Measurements from ENCODE around the gene ZC3H12D. TPM values are rescaled to one million over a fixed set of nuclear protein-coding genes. Genes with fewer than 3 reads are reported as not detected.
A peak's percentile ranks its signal among the peaks of the same experiment; 100 is the strongest.

Gene ZC3H12D
- polyA plus RNA-seq, 3 donors = 0.96 to 4.7 (median 1.2) TPM

DNA sequence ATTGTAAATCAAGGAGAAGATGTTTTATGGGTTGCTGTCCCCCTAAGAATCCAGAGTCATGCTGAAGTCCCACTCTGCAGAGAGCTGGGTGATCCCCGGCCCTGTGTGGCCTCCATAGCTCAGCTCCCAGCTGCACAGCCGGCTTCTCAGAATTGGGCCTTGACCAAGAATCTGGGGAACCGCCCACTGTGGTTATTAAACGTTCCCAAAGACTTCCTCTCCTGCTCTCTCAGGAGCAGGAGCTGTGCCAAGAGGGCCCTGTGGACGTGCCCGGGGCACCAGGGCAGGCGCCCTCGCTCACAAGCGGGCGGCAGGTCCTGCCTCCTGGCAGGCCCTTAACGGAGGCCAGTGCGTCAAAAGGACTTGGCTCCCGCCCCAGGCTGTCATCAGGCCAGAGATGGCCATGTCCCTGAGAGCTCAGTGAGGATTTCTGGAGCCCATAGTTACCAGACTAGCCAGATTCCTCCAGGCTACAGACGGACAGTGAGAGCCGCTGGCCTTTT, 30.4 kb downstream of the ZC3H12D start:
- Histone ChIP-seq H4K20me1 (ENCODE audit: insufficient read depth, low read length) (no peaks in the 10 kb centered on the region), H3K4me3 (replicated peaks in 1 of 3; ENCODE audit: low read depth in 2 of 3, low read length in 3 of 3) (peak overlapping the region in 1 of 3 experiments; percentile 30), H3K9ac (ENCODE audit: insufficient read depth, low read length, poor library complexity, severe bottlenecking) (peak overlapping the region; percentile 27), H2AFZ (ENCODE audit: insufficient read depth, low read depth, low read length, poor library complexity, severe bottlenecking) (peak overlapping the region; percentile 50), H3K4me2 (replicated peaks; ENCODE audit: extremely low read depth, low read length, poor library complexity, severe bottlenecking) (peak overlapping the region; percentile 39), H3K27ac (ENCODE audit: low read depth in 1 of 2, low read length in 2 of 2) (no peak overlapping the region), H3K36me3 (replicated peaks in 1 of 2; ENCODE audit: control insufficient read depth in 1 of 2, insufficient read depth in 2 of 2, low read length in 2 of 2) (peaks cover 16 to 32% of the 10 kb centered on the region in 2 donors), H3K27me3 (ENCODE audit: control insufficient read depth in 2 of 2, insufficient read depth in 2 of 2, low read length in 2 of 2) (peaks cover 4 to 17% of the 10 kb centered on the region in 2 donors), H3K79me2 (ENCODE audit: insufficient read depth, low read length) (no peaks in the 10 kb centered on the region), H3K4me1 (ENCODE audit: control insufficient read depth in 1 of 2, insufficient read depth in 2 of 2, low read length in 2 of 2) (peaks cover 19 to 27% of the 10 kb centered on the region in 2 donors), H3K9me3 (replicated peaks in 1 of 2; ENCODE audit: control insufficient read depth in 1 of 2, insufficient read depth in 1 of 2, low read length in 2 of 2) (no peaks in the 10 kb centered on the region)
- peaks cover 48 to 56% of the 10 kb centered on the region in 2 donors for H3K36me3 Mint-ChIP-seq
- H3K4me1 Mint-ChIP-seq = peaks cover 14% of the 10 kb centered on the region
- peaks cover 0 to 2% (median 0%) of the 10 kb centered on the region in 7 donors for H3K9me3 Mint-ChIP-seq
- H3K27me3 Mint-ChIP-seq (ENCODE audit: low read depth in 3 of 3) = peaks cover 11 to 22% (median 21%) of the 10 kb centered on the region in 3 donors
- intact Hi-C loops (cut with micrococcal nuclease) = loop anchor here in 1 of 2 donors (5.0 kb wide), 1 partner anchor 63 kb away; no protein-coding TSS in a partner anchor
- no peak for DNase-seq
- H3K4me3 Mint-ChIP-seq = no peak overlapping the region
- TF ChIP-seq, protein P1, sequence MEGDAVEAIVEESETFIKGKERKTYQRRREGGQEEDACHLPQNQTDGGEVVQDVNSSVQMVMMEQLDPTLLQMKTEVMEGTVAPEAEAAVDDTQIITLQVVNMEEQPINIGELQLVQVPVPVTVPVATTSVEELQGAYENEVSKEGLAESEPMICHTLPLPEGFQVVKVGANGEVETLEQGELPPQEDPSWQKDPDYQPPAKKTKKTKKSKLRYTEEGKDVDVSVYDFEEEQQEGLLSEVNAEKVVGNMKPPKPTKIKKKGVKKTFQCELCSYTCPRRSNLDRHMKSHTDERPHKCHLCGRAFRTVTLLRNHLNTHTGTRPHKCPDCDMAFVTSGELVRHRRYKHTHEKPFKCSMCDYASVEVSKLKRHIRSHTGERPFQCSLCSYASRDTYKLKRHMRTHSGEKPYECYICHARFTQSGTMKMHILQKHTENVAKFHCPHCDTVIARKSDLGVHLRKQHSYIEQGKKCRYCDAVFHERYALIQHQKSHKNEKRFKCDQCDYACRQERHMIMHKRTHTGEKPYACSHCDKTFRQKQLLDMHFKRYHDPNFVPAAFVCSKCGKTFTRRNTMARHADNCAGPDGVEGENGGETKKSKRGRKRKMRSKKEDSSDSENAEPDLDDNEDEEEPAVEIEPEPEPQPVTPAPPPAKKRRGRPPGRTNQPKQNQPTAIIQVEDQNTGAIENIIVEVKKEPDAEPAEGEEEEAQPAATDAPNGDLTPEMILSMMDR (IDR thresholded peaks at IDR 0.05) = no peak
- H3K27ac Mint-ChIP-seq = no peak overlapping the region
- 12% methylated on average over 15 of the region's 15 CpGs for WGBS (ENCODE audit: insufficient coverage)

DNA sequence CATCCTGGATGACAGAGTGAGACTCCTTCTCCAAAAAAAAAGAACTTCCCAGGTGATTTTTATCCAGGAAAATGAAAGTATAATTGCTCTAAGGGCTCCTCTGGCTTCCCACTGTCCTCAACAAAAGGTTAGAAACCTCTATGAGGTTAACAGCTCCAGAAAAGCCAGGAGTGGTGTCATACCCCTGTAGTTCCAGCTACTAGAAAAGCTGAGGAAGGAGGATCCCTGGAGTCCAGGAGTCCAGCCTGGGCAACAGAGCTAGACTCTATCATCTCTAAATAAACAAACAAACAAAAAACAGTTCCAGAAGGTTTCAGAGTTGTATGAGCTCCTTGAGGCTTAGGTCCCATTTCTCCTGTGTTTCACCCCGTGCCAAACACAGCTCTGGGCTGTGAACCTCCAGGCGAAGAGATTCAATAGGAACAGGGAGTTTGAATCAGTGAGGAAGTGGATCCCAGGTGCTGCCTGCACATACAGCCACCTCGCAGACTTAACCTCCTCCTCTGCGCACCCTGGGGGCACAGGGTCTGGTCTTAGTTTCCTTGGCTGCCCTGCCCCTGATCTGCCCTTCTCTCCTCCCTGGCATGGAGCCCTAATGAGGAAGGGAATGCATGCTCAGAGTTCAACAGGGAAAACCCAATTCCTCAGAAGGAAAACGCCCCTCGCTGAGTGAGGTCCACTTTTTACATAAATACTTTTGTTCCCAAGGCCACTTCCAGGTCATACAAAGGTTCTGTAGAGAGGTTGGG, 31.0 kb downstream of the ZC3H12D start:
- Histone ChIP-seq H3K4me2 (replicated peaks; ENCODE audit: extremely low read depth, low read length, poor library complexity, severe bottlenecking) (peak overlapping the region; percentile 39), H3K27ac (ENCODE audit: low read depth in 1 of 2, low read length in 2 of 2) (no peak overlapping the region), H3K9me3 (replicated peaks in 1 of 2; ENCODE audit: control insufficient read depth in 1 of 2, insufficient read depth in 1 of 2, low read length in 2 of 2) (no peaks in the 10 kb centered on the region), H3K36me3 (replicated peaks in 1 of 2; ENCODE audit: control insufficient read depth in 1 of 2, insufficient read depth in 2 of 2, low read length in 2 of 2) (peaks cover 12 to 26% of the 10 kb centered on the region in 2 donors), H2AFZ (ENCODE audit: insufficient read depth, low read depth, low read length, poor library complexity, severe bottlenecking) (peak overlapping the region; percentile 50), H4K20me1 (ENCODE audit: insufficient read depth, low read length) (no peaks in the 10 kb centered on the region), H3K79me2 (ENCODE audit: insufficient read depth, low read length) (no peaks in the 10 kb centered on the region), H3K4me1 (ENCODE audit: control insufficient read depth in 1 of 2, insufficient read depth in 2 of 2, low read length in 2 of 2) (peaks cover 19 to 27% of the 10 kb centered on the region in 2 donors), H3K27me3 (ENCODE audit: control insufficient read depth in 2 of 2, insufficient read depth in 2 of 2, low read length in 2 of 2) (peaks cover 4 to 17% of the 10 kb centered on the region in 2 donors), H3K4me3 (replicated peaks in 1 of 3; ENCODE audit: low read depth in 2 of 3, low read length in 3 of 3) (peak overlapping the region in 1 of 3 experiments; percentile 30), H3K9ac (ENCODE audit: insufficient read depth, low read length, poor library complexity, severe bottlenecking) (peak overlapping the region; percentile 27)
- WGBS (ENCODE audit: insufficient coverage) = 78% methylated on average over 4 of the region's 6 CpGs
- intact Hi-C loops (cut with micrococcal nuclease) = loop anchor here in 1 of 2 donors (5.0 kb wide), 1 partner anchor 64 kb away; no protein-coding TSS in a partner anchor
- TF ChIP-seq, protein P1 (IDR thresholded peaks at IDR 0.05) = no peak
- Mint-ChIP-seq H3K27me3 (ENCODE audit: low read depth in 3 of 3) (peaks cover 11 to 22% (median 21%) of the 10 kb centered on the region in 3 donors), H3K4me1 (peaks cover 14% of the 10 kb centered on the region), H3K4me3 (no peak overlapping the region), H3K9me3 (peaks cover 0 to 2% (median 0%) of the 10 kb centered on the region in 7 donors), H3K27ac (no peak overlapping the region), H3K36me3 (peaks cover 42 to 50% of the 10 kb centered on the region in 2 donors)
- no peak for DNase-seq
